Prostate gland (tissue), 2 donors: ENCODE data around the gene KCNMB1.

Experiments used
- POLR2A ChIP-seq: fragments of 450-650 bp; IDR thresholded peaks from one replicate; pipeline ENCODE4 v1.6.1; 2016; ENCODE audit warnings: antibody characterized with exemption, mild to moderate bottlenecking
- POLR2AphosphoS5 ChIP-seq: sonication (generic); formaldehyde crosslinking; IDR thresholded peaks from one replicate; pipeline ENCODE4 v1.6.1; 2017; ENCODE audit warnings: antibody characterized with exemption
- TF ChIP-seq, protein P1 (sequence below), 4 experiments: fragments of 200-600 bp in 2 of 4; fragments of 450-650 bp in 2 of 4; sonication (generic) in 2 of 4; IDR thresholded peaks; 1 replicate in 3 of 4; 2 replicates in 1 of 4; pipeline ENCODE4 v1.5.1; 2016 to 2019; ENCODE audit warnings: antibody characterized with exemption in 4 of 4, mild to moderate bottlenecking in 2 of 4, moderate library complexity in 2 of 4

DNA sequence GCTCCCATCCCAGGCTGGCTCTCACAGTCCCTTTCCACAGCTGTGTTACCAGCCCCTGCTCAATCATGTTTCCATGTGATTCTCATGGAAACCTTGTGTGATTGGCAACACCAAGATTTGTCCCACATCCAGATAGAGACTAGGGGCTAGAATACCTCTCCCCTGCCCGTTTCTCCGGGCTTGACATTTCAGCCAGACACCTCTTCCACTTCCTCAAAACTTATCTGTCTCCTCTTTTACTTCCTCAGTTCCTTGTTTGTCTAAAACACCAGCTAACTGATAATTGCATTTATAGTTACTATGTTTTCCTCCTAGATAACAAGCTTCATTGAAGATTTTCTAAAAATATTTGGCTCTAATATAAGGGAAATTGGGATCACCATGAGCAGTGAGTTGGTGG lies 16.6 kb upstream of the KCNMB1 start:
- TF ChIP-seq, protein P1, sequence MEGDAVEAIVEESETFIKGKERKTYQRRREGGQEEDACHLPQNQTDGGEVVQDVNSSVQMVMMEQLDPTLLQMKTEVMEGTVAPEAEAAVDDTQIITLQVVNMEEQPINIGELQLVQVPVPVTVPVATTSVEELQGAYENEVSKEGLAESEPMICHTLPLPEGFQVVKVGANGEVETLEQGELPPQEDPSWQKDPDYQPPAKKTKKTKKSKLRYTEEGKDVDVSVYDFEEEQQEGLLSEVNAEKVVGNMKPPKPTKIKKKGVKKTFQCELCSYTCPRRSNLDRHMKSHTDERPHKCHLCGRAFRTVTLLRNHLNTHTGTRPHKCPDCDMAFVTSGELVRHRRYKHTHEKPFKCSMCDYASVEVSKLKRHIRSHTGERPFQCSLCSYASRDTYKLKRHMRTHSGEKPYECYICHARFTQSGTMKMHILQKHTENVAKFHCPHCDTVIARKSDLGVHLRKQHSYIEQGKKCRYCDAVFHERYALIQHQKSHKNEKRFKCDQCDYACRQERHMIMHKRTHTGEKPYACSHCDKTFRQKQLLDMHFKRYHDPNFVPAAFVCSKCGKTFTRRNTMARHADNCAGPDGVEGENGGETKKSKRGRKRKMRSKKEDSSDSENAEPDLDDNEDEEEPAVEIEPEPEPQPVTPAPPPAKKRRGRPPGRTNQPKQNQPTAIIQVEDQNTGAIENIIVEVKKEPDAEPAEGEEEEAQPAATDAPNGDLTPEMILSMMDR (IDR thresholded peaks at IDR 0.05) = no peak
- TF ChIP-seq POLR2A (no peak), POLR2AphosphoS5 (no peak)
